ENCODE results near the gene LPAR5. TPM values are rescaled to one million over a fixed set of nuclear protein-coding genes. Genes with fewer than 3 reads are reported as not detected.

The LPAR5 gene
- polyA plus RNA-seq, 3 donors, result 1.1 to 1.5 (median 1.4) TPM

Other genes with a start within 250 kb of the LPAR5 start
- gene CD27, start 191.0 kb downstream of the LPAR5 start, polyA plus RNA-seq (ENCODE audit: insufficient read length in 3 of 3), result 1 to 10 TPM in 2 of 3 donors, under 1 TPM in 1; 0.83 to 2.6 (median 2.2) TPM
- 10 to 100 TPM; 16.0 to 18.8 (median 17.8) TPM for gene TAPBPL, start 183.9 kb downstream of the LPAR5 start, polyA plus RNA-seq (ENCODE audit: insufficient read length in 3 of 3)
- 10 to 100 TPM; 10.7 to 14.8 (median 11.4) TPM for gene VAMP1, start 165.3 kb downstream of the LPAR5 start, polyA plus RNA-seq (ENCODE audit: insufficient read length in 3 of 3)
- 100 to 1,000 TPM; 159 to 189 (median 172) TPM for gene MRPL51, start 142.7 kb downstream of the LPAR5 start, polyA plus RNA-seq (ENCODE audit: insufficient read length in 3 of 3)
- 10 to 100 TPM; 62.2 to 76.7 (median 70.6) TPM for gene NCAPD2, start 141.9 kb downstream of the LPAR5 start, polyA plus RNA-seq (ENCODE audit: insufficient read length in 3 of 3)
- gene GAPDH, start 101.4 kb downstream of the LPAR5 start, polyA plus RNA-seq (ENCODE audit: insufficient read length in 3 of 3), result 1,000 to 10,000 TPM; 2,127 to 2,548 (median 2,322) TPM
- 10 to 100 TPM; 17.1 to 19.6 (median 18.9) TPM for gene IFFO1, start 79.9 kb downstream of the LPAR5 start, polyA plus RNA-seq (ENCODE audit: insufficient read length in 3 of 3)
- gene NOP2, start 67.7 kb downstream of the LPAR5 start, polyA plus RNA-seq (ENCODE audit: insufficient read length in 3 of 3), result 10 to 100 TPM; 24.3 to 39.7 (median 37.4) TPM
- gene CHD4, start 28.6 kb downstream of the LPAR5 start, polyA plus RNA-seq (ENCODE audit: insufficient read length in 3 of 3), result 100 to 1,000 TPM; 307 to 315 (median 315) TPM
- gene ACRBP, start 11.5 kb upstream of the LPAR5 start, polyA plus RNA-seq (ENCODE audit: insufficient read length in 3 of 3), result 1 to 10 TPM; 4.6 to 8.0 (median 7.7) TPM
- gene ING4, start 27.2 kb upstream of the LPAR5 start, polyA plus RNA-seq (ENCODE audit: insufficient read length in 3 of 3), result 100 to 1,000 TPM; 112 to 119 (median 119) TPM
- 100 to 1,000 TPM in 2 of 3 donors, 10 to 100 TPM in 1; 82.7 to 105 (median 102) TPM for gene ZNF384, start 53.4 kb upstream of the LPAR5 start, polyA plus RNA-seq (ENCODE audit: insufficient read length in 3 of 3)
- gene PIANP, start 64.9 kb upstream of the LPAR5 start, polyA plus RNA-seq (ENCODE audit: insufficient read length in 3 of 3), result 10 to 100 TPM; 12.8 to 15.3 (median 14.3) TPM
- 10 to 100 TPM; 68.4 to 70.3 (median 69.4) TPM for gene COPS7A, start 88.1 kb upstream of the LPAR5 start, polyA plus RNA-seq (ENCODE audit: insufficient read length in 3 of 3)
- gene MLF2, start 117.2 kb upstream of the LPAR5 start, polyA plus RNA-seq (ENCODE audit: insufficient read length in 3 of 3), result 100 to 1,000 TPM; 213 to 247 (median 244) TPM
- 100 to 1,000 TPM; 589 to 718 (median 618) TPM for gene PTMS, start 130.4 kb upstream of the LPAR5 start, polyA plus RNA-seq (ENCODE audit: insufficient read length in 3 of 3)
- 1 to 10 TPM; 1.1 to 2.0 (median 1.4) TPM for gene LAG3, start 136.6 kb upstream of the LPAR5 start, polyA plus RNA-seq (ENCODE audit: insufficient read length in 3 of 3)
- 10 to 100 TPM; 31.0 to 33.1 (median 32.1) TPM for gene CD4, start 153.6 kb upstream of the LPAR5 start, polyA plus RNA-seq (ENCODE audit: insufficient read length in 3 of 3)
- gene GPR162, start 185.9 kb upstream of the LPAR5 start, polyA plus RNA-seq (ENCODE audit: insufficient read length in 3 of 3), result 10 to 100 TPM; 33.9 to 36.0 (median 35.9) TPM
- 10 to 100 TPM; 35.2 to 48.0 (median 38.3) TPM for gene P3H3, start 192.4 kb upstream of the LPAR5 start, polyA plus RNA-seq (ENCODE audit: insufficient read length in 3 of 3)
- 10 to 100 TPM in 1 of 3 donors, 1 to 10 TPM in 2; 7.0 to 13.0 (median 9.9) TPM for gene GNB3, start 205.0 kb upstream of the LPAR5 start, polyA plus RNA-seq (ENCODE audit: insufficient read length in 3 of 3)
- 10 to 100 TPM; 27.2 to 37.0 (median 29.7) TPM for gene CDCA3, start 215.3 kb upstream of the LPAR5 start, polyA plus RNA-seq (ENCODE audit: insufficient read length in 3 of 3)
- gene USP5, start 216.2 kb upstream of the LPAR5 start, polyA plus RNA-seq (ENCODE audit: insufficient read length in 3 of 3), result 10 to 100 TPM; 60.3 to 70.2 (median 69.8) TPM
- gene TPI1, start 231.6 kb upstream of the LPAR5 start, polyA plus RNA-seq (ENCODE audit: insufficient read length in 3 of 3), result 100 to 1,000 TPM; 560 to 690 (median 592) TPM
- gene SPSB2, start 237.3 kb upstream of the LPAR5 start, polyA plus RNA-seq (ENCODE audit: insufficient read length in 3 of 3), result 10 to 100 TPM; 14.8 to 16.8 (median 16.8) TPM

Data from renal pelvis (tissue), 3 donors.